HG02588 (cell line): ENCODE results near the gene TBX15.

Experiments
- ATAC-seq: cut with Tn5 transposase; IDR thresholded peaks from one replicate; pipeline ENCODE4 v1.9.1; 2021; ENCODE audit warnings: mild to moderate bottlenecking, moderate library complexity; ENCODE audit not compliant: unreplicated experiment

Gene TBX15

GRCh38 chr1:118988186-118989005 is at the start of gene TBX15:
Gene TBX15, minus strand, starts transcription at chr1:118988343. Its CDS starts 548 bp downstream, at chr1:118987795.
- no peak for ATAC-seq

GRCh38 chr1:119034359-119034758 is 46.2 kb upstream of the TBX15 start:
- ATAC-seq = no peak

- no peak for ATAC-seq
These were observed 44.8 kb upstream of the TBX15 start for GRCh38 chr1:119032986-119033385.

- no peak for ATAC-seq
These were observed 39.6 kb upstream of the TBX15 start for GRCh38 chr1:119027759-119028158.

GRCh38 chr1:119026956-119027355 is 38.8 kb upstream of the TBX15 start:
- ATAC-seq = no peak

- ATAC-seq = no peak
These were observed 27.4 kb upstream of the TBX15 start for GRCh38 chr1:119015547-119015946.

GRCh38 chr1:119012383-119012782 is 24.2 kb upstream of the TBX15 start:
- ATAC-seq = no peak

GRCh38 chr1:119011706-119012105 is 23.6 kb upstream of the TBX15 start:
- no peak for ATAC-seq

GRCh38 chr1:119011116-119011515 is 23.0 kb upstream of the TBX15 start:
- no peak for ATAC-seq

GRCh38 chr1:119010201-119010600 is 22.1 kb upstream of the TBX15 start:
- no peak for ATAC-seq

GRCh38 chr1:119009312-119009655 is 21.1 kb upstream of the TBX15 start:
- ATAC-seq = no peak

GRCh38 chr1:119008483-119009311 is 20.6 kb upstream of the TBX15 start:
- ATAC-seq = no peak

- no peak for ATAC-seq
These were observed 19.7 kb upstream of the TBX15 start for GRCh38 chr1:119007670-119008482.

- ATAC-seq = no peak
These were observed 19.2 kb upstream of the TBX15 start for GRCh38 chr1:119007339-119007669.

- no peak for ATAC-seq
These were observed 18.5 kb upstream of the TBX15 start for GRCh38 chr1:119006406-119007279.

- ATAC-seq = no peak
These were observed 17.7 kb upstream of the TBX15 start for GRCh38 chr1:119005724-119006405.

- no peak for ATAC-seq
These were observed 16.6 kb upstream of the TBX15 start for GRCh38 chr1:119004781-119005180.

- no peak for ATAC-seq
These were observed 16.0 kb upstream of the TBX15 start for GRCh38 chr1:119004129-119004527.

GRCh38 chr1:119003413-119004128 is 15.4 kb upstream of the TBX15 start:
- ATAC-seq = no peak
